Activated CD4-positive, alpha-beta T cell treated with anti-CD3 and anti-CD28 coated beads for 4 hours (primary cell): ENCODE results near the gene CENPH.
"Not testable (repeated sequence)": the region's sequence is repeated elsewhere in the genome, so short reads cannot be mapped to it uniquely, and the experiment has no call there.

Source experiments
- DNase-seq, 2 donors: peaks; one replicate each; pipeline ENCODE4 v3.0.0-alpha.2; 2020

The CENPH gene

GRCh38 chr5:69189162-69190086 is at the start of gene CENPH:
CENPH (plus strand) TSS chr5:69189583; CDS start chr5:69189635, 52 bp downstream.
- DNase-seq = peak; percentile 83 to 90

- not testable (repeated sequence) for DNase-seq
Measured at GRCh38 chr5:69140239-69140638, 49.1 kb upstream of the CENPH start.

GRCh38 chr5:69140827-69141226 is 48.6 kb upstream of the CENPH start:
- no peak for DNase-seq

- not testable (repeated sequence) for DNase-seq
Measured at GRCh38 chr5:69148576-69148975, 40.8 kb upstream of the CENPH start.

GRCh38 chr5:69148981-69149675 is 40.3 kb upstream of the CENPH start:
- DNase-seq = no peak

GRCh38 chr5:69149676-69150010 is 39.7 kb upstream of the CENPH start:
- DNase-seq = no peak

- DNase-seq = no peak
Measured at GRCh38 chr5:69152731-69153130, 36.7 kb upstream of the CENPH start.

GRCh38 chr5:69156456-69156855 is 32.9 kb upstream of the CENPH start:
- no peak for DNase-seq

- no peak for DNase-seq
Measured at GRCh38 chr5:69158039-69158438, 31.3 kb upstream of the CENPH start.

GRCh38 chr5:69160651-69161050 is 28.7 kb upstream of the CENPH start:
- DNase-seq = no peak

GRCh38 chr5:69166686-69167492 is 22.5 kb upstream of the CENPH start, which contains the start of gene CCNB1:
CCNB1 (plus strand) TSS chr5:69167150; CDS start chr5:69167263, 113 bp downstream.
- peak; percentile 96 for DNase-seq

- no peak for DNase-seq
Measured at GRCh38 chr5:69167493-69167855, 21.9 kb upstream of the CENPH start.

- no peak for DNase-seq
Measured at GRCh38 chr5:69167929-69168328, 21.5 kb upstream of the CENPH start.

- no peak for DNase-seq
Measured at GRCh38 chr5:69170495-69170894, 18.9 kb upstream of the CENPH start.

GRCh38 chr5:69170969-69171368 is 18.4 kb upstream of the CENPH start:
- DNase-seq = no peak

GRCh38 chr5:69181659-69182293 is 7.6 kb upstream of the CENPH start:
- DNase-seq = not testable (repeated sequence)

- DNase-seq = no peak
Measured at GRCh38 chr5:69184621-69185020, 4.8 kb upstream of the CENPH start.

GRCh38 chr5:69187342-69187741 is 2.0 kb upstream of the CENPH start:
- DNase-seq = no peak

- no peak for DNase-seq
Measured at GRCh38 chr5:69188811-69189161, 597 bp upstream of the CENPH start.

GRCh38 chr5:69202497-69202896 is 13.1 kb downstream of the CENPH start:
- no peak for DNase-seq

GRCh38 chr5:69206528-69207190 is 17.3 kb downstream of the CENPH start:
- DNase-seq = no peak

- no peak for DNase-seq
Measured at GRCh38 chr5:69209602-69210001, 20.2 kb downstream of the CENPH start.
